ENCODE data around the gene PLN. TPM values are rescaled to one million over a fixed set of nuclear protein-coding genes. Genes with fewer than 3 reads are reported as not detected.

PLN gene
- total and polyA plus RNA-seq, 10 of the 15 experiments (the other 5 are each of a cell fraction or from before 2014, with no cell fraction given), result 0.16 to 0.44 TPM; not detected in 8

DNA sequence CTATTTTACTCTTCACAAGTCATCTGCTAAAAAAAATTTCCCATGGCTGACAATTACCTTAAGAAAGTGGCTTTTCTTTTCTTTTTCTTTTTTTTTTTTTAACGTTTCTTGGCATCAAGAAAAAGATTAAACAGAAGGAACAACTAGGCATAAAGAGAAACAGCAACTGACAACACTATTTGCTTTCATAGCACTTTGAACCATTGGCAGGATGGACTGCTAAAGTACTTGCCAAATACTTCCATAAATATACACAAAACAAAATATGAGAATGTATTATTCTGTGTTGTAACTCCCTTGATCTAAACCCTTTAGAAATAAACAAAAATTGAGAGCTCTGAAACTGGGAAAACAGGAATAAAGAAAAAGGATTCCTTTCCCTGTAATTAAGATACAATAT lies 20.0 kb upstream of the PLN start:
- CTCF ChIA-PET, result interaction anchor here (1.4 kb wide), 1 partner anchor 17 kb away, joined by 3 read pairs; no protein-coding TSS in a partner anchor
- no peaks in the 10 kb centered on the region for H3K79me2 ChIP-seq (ENCODE audit: control insufficient read depth, insufficient read depth, low read length)
- H2AFZ ChIP-seq (ENCODE audit: control insufficient read depth, low read depth, low read length), result no peak overlapping the region
- DNase-seq (ENCODE audit: low read depth, low spot score), result no peak
- no peak overlapping the region for H3K9ac ChIP-seq (ENCODE audit: control insufficient read depth, insufficient read depth, low read length)
- no peak for TF ChIP-seq CHD2 (IDR thresholded peaks at IDR 0.05; ENCODE audit: borderline replicate concordance, low read depth, low read length)
- H3K4me1 ChIP-seq (ENCODE audit: control insufficient read depth, insufficient read depth, low read length), result no peaks in the 10 kb centered on the region
- no peak for ATAC-seq
- H3K27ac ChIP-seq (ENCODE audit: control insufficient read depth, insufficient read depth), result no peak overlapping the region
- H3K4me2 ChIP-seq (ENCODE audit: control insufficient read depth, insufficient read depth), result no peak overlapping the region
- H3K4me3 ChIP-seq, result no peak overlapping the region
- RAD21 ChIA-PET (ENCODE audit: unreplicated experiment), result no interaction called here
- H3K36me3 ChIP-seq (ENCODE audit: control insufficient read depth in 2 of 2, insufficient read depth in 2 of 2, low read length in 1 of 2), result no peaks in the 10 kb centered on the region
- SMC1A ChIA-PET (ENCODE audit: uncharacterized antibody, unreplicated experiment), result no interaction called here
- POLR2A ChIA-PET, result no interaction called here
- H3K27me3 ChIP-seq (replicated peaks in 1 of 2; ENCODE audit: control insufficient read depth in 2 of 2, insufficient read depth in 2 of 2, low read length in 1 of 2), result no peaks in the 10 kb centered on the region
- BruUV-seq (replicated peaks), result no TSS peak
- no peaks in the 10 kb centered on the region for H4K20me1 ChIP-seq (ENCODE audit: control insufficient read depth, insufficient read depth)
- FAIRE-seq, result no peak
- no CpG with 5 or more reads among the region's 1 CpG for WGBS (ENCODE audit: insufficient coverage, insufficient replicate concordance, low lambda C conversion rate, missing lambda C conversion rate)
- no peaks in the 10 kb centered on the region; the same call in 2 of the 3 replicates for H3K9me3 ChIP-seq (replicated peaks; ENCODE audit: control insufficient read depth, insufficient read depth, low read length)
- intact Hi-C loops (cut with micrococcal nuclease; ENCODE audit: unreplicated experiment) (no loop called here), in situ Hi-C loops (cut with MboI) (no loop called here)

DNA sequence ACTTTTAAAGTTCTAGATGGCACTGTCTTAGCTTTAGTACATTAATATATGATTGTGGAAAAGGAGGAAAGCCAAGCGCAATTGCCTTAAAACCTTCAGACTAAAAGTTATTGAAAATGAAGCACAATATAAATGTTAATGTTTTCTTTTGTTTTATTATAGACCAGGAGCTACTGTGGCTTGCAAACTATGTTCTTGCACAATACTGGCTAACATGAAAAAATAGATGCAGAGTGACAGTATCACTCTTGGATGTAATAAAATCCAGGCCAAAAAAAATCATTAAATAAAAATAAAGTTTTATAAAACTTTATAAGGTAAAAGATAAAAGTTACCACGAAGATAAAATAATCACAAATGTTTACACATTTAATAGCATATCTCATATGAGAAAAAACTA lies 18.3 kb upstream of the PLN start:
- H3K4me3 ChIP-seq, result no peak overlapping the region
- intact Hi-C loops (cut with micrococcal nuclease; ENCODE audit: unreplicated experiment), result no loop called here
- H3K27ac ChIP-seq (ENCODE audit: control insufficient read depth, insufficient read depth), result no peak overlapping the region
- FAIRE-seq, result no peak
- no peak overlapping the region for H3K4me2 ChIP-seq (ENCODE audit: control insufficient read depth, insufficient read depth)
- no peak overlapping the region for H3K9ac ChIP-seq (ENCODE audit: control insufficient read depth, insufficient read depth, low read length)
- H3K36me3 ChIP-seq (ENCODE audit: control insufficient read depth in 2 of 2, insufficient read depth in 2 of 2, low read length in 1 of 2), result no peaks in the 10 kb centered on the region; a peak in 1 of 4 replicates
- no peaks in the 10 kb centered on the region for H4K20me1 ChIP-seq (ENCODE audit: control insufficient read depth, insufficient read depth)
- ATAC-seq, result no peak
- SMC1A ChIA-PET (ENCODE audit: uncharacterized antibody, unreplicated experiment), result no interaction called here
- in situ Hi-C loops (cut with MboI), result no loop called here
- H3K4me1 ChIP-seq (ENCODE audit: control insufficient read depth, insufficient read depth, low read length), result no peaks in the 10 kb centered on the region
- 96% methylated on average over 2 of the region's 2 CpGs for WGBS (ENCODE audit: insufficient coverage, insufficient replicate concordance, low lambda C conversion rate, missing lambda C conversion rate)
- RAD21 ChIA-PET (ENCODE audit: unreplicated experiment), result no interaction called here
- BruUV-seq (replicated peaks), result no TSS peak
- H2AFZ ChIP-seq (ENCODE audit: control insufficient read depth, low read depth, low read length), result no peak overlapping the region
- H3K9me3 ChIP-seq (replicated peaks; ENCODE audit: control insufficient read depth, insufficient read depth, low read length), result no peaks in the 10 kb centered on the region; the same call in 2 of the 3 replicates
- CTCF ChIA-PET, result interaction anchor here (1.4 kb wide), 1 partner anchor 18 kb away, joined by 3 read pairs; no protein-coding TSS in a partner anchor
- no peak for DNase-seq (ENCODE audit: low read depth, low spot score)
- no peaks in the 10 kb centered on the region for H3K79me2 ChIP-seq (ENCODE audit: control insufficient read depth, insufficient read depth, low read length)
- H3K27me3 ChIP-seq (replicated peaks in 1 of 2; ENCODE audit: control insufficient read depth in 2 of 2, insufficient read depth in 2 of 2, low read length in 1 of 2), result no peaks in the 10 kb centered on the region
- POLR2A ChIA-PET, result no interaction called here
- TF ChIP-seq, protein P1, sequence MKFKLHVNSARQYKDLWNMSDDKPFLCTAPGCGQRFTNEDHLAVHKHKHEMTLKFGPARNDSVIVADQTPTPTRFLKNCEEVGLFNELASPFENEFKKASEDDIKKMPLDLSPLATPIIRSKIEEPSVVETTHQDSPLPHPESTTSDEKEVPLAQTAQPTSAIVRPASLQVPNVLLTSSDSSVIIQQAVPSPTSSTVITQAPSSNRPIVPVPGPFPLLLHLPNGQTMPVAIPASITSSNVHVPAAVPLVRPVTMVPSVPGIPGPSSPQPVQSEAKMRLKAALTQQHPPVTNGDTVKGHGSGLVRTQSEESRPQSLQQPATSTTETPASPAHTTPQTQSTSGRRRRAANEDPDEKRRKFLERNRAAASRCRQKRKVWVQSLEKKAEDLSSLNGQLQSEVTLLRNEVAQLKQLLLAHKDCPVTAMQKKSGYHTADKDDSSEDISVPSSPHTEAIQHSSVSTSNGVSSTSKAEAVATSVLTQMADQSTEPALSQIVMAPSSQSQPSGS (IDR thresholded peaks at IDR 0.05; ENCODE audit: low read length), result no peak
- TF ChIP-seq, protein P2, sequence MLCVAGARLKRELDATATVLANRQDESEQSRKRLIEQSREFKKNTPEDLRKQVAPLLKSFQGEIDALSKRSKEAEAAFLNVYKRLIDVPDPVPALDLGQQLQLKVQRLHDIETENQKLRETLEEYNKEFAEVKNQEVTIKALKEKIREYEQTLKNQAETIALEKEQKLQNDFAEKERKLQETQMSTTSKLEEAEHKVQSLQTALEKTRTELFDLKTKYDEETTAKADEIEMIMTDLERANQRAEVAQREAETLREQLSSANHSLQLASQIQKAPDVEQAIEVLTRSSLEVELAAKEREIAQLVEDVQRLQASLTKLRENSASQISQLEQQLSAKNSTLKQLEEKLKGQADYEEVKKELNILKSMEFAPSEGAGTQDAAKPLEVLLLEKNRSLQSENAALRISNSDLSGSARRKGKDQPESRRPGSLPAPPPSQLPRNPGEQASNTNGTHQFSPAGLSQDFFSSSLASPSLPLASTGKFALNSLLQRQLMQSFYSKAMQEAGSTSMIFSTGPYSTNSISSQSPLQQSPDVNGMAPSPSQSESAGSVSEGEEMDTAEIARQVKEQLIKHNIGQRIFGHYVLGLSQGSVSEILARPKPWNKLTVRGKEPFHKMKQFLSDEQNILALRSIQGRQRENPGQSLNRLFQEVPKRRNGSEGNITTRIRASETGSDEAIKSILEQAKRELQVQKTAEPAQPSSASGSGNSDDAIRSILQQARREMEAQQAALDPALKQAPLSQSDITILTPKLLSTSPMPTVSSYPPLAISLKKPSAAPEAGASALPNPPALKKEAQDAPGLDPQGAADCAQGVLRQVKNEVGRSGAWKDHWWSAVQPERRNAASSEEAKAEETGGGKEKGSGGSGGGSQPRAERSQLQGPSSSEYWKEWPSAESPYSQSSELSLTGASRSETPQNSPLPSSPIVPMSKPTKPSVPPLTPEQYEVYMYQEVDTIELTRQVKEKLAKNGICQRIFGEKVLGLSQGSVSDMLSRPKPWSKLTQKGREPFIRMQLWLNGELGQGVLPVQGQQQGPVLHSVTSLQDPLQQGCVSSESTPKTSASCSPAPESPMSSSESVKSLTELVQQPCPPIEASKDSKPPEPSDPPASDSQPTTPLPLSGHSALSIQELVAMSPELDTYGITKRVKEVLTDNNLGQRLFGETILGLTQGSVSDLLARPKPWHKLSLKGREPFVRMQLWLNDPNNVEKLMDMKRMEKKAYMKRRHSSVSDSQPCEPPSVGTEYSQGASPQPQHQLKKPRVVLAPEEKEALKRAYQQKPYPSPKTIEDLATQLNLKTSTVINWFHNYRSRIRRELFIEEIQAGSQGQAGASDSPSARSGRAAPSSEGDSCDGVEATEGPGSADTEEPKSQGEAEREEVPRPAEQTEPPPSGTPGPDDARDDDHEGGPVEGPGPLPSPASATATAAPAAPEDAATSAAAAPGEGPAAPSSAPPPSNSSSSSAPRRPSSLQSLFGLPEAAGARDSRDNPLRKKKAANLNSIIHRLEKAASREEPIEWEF (IDR thresholded peaks at IDR 0.05; ENCODE audit: insufficient replicate concordance, low read depth, low read length), result no peak
- TF ChIP-seq RB1 (IDR thresholded peaks at IDR 0.05; ENCODE audit: borderline replicate concordance) (no peak), STAT3 (IDR thresholded peaks at IDR 0.05; ENCODE audit: low read depth, low read length) (no peak), DPF2 (IDR thresholded peaks at IDR 0.05) (no peak), EED (IDR thresholded peaks at IDR 0.05; ENCODE audit: low read depth) (no peak), SMC3 (IDR thresholded peaks at IDR 0.05; ENCODE audit: borderline replicate concordance, low read length) (no peak)
- TF ChIP-seq, protein P3, sequence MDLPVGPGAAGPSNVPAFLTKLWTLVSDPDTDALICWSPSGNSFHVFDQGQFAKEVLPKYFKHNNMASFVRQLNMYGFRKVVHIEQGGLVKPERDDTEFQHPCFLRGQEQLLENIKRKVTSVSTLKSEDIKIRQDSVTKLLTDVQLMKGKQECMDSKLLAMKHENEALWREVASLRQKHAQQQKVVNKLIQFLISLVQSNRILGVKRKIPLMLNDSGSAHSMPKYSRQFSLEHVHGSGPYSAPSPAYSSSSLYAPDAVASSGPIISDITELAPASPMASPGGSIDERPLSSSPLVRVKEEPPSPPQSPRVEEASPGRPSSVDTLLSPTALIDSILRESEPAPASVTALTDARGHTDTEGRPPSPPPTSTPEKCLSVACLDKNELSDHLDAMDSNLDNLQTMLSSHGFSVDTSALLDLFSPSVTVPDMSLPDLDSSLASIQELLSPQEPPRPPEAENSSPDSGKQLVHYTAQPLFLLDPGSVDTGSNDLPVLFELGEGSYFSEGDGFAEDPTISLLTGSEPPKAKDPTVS (IDR thresholded peaks at IDR 0.05; ENCODE audit: low read depth, low read length), result no peak

Measured in GM12878 (cell line).